Fibroblast of peridontal ligament (primary cell): ENCODE data around the gene PRPF40B.

Experiments
- DNase-seq: peaks from one replicate; pipeline ENCODE4 v3.0.0-alpha.2; 2010; ENCODE audit errors: extremely low read depth

Gene PRPF40B

GRCh38 chr12:49635656-49636055 lies 12.3 kb downstream of the PRPF40B start:
- no peak for DNase-seq

- no peak for DNase-seq
Observed at GRCh38 chr12:49636574-49636973, 13.2 kb downstream of the PRPF40B start.

GRCh38 chr12:49636979-49637755 lies 13.8 kb downstream of the PRPF40B start:
- peak; percentile 77 for DNase-seq

GRCh38 chr12:49641748-49642369 lies 18.5 kb downstream of the PRPF40B start:
- no peak for DNase-seq

GRCh38 chr12:49642370-49642802 lies 19.0 kb downstream of the PRPF40B start:
- no peak for DNase-seq

- no peak for DNase-seq
Observed at GRCh38 chr12:49643135-49643534, 19.8 kb downstream of the PRPF40B start.

GRCh38 chr12:49643961-49644619 lies 20.7 kb downstream of the PRPF40B start:
- no peak for DNase-seq

GRCh38 chr12:49644620-49644994 lies 21.2 kb downstream of the PRPF40B start:
- peak; percentile 80 for DNase-seq

GRCh38 chr12:49645146-49646039 lies 22.0 kb downstream of the PRPF40B start:
- no peak for DNase-seq

GRCh38 chr12:49646331-49646830 lies 23.0 kb downstream of the PRPF40B start:
- no peak for DNase-seq

- DNase-seq: no peak
Observed at GRCh38 chr12:49646871-49647654, 23.7 kb downstream of the PRPF40B start.

- DNase-seq: no peak
Observed at GRCh38 chr12:49647827-49648711, 24.7 kb downstream of the PRPF40B start.

- DNase-seq: no peak
Observed at GRCh38 chr12:49648712-49649003, 25.3 kb downstream of the PRPF40B start.

GRCh38 chr12:49649445-49649844 lies 26.1 kb downstream of the PRPF40B start:
- no peak for DNase-seq

GRCh38 chr12:49649892-49650291 lies 26.5 kb downstream of the PRPF40B start:
- no peak for DNase-seq

GRCh38 chr12:49651855-49652254 lies 28.5 kb downstream of the PRPF40B start:
- no peak for DNase-seq

- DNase-seq: no peak
Observed at GRCh38 chr12:49652921-49653520, 29.7 kb downstream of the PRPF40B start.

- DNase-seq: no peak
Observed at GRCh38 chr12:49654715-49655114, 31.4 kb downstream of the PRPF40B start.

GRCh38 chr12:49655595-49656236 lies 32.4 kb downstream of the PRPF40B start:
- DNase-seq: no peak
